ENCODE results near the gene CTNNA1.
"Not testable (repeated sequence)": the region's sequence is repeated elsewhere in the genome, so short reads cannot be mapped to it uniquely, and the experiment has no call there.

The CTNNA1 gene

GRCh38 chr5:138831703-138832102 lies 78.5 kb downstream of the CTNNA1 start:
- in situ Hi-C loops (cut with MboI; ENCODE audit: low pct_unique_long_range_greater_than_20kb, low sequenced_read_pairs, unreplicated experiment): no loop called here
- no peak for TF ChIP-seq CTCF (IDR thresholded peaks at IDR 0.05; ENCODE audit: extremely low read depth, insufficient read depth, missing control alignments)
- DNase-seq (ENCODE audit: low spot score): no peak

- TF ChIP-seq CTCF (IDR thresholded peaks at IDR 0.05; ENCODE audit: extremely low read depth, insufficient read depth, missing control alignments): no peak
- in situ Hi-C loops (cut with MboI; ENCODE audit: low pct_unique_long_range_greater_than_20kb, low sequenced_read_pairs, unreplicated experiment): no loop called here
- no peak for DNase-seq (ENCODE audit: low spot score)
These were observed 79.0 kb downstream of the CTNNA1 start for GRCh38 chr5:138832218-138832617.

- in situ Hi-C loops (cut with MboI; ENCODE audit: low pct_unique_long_range_greater_than_20kb, low sequenced_read_pairs, unreplicated experiment): no loop called here
- TF ChIP-seq CTCF (IDR thresholded peaks at IDR 0.05; ENCODE audit: extremely low read depth, insufficient read depth, missing control alignments): no peak
- DNase-seq (ENCODE audit: low spot score): no peak
These were observed 79.9 kb downstream of the CTNNA1 start for GRCh38 chr5:138833080-138833479.

GRCh38 chr5:138833726-138834480 lies 80.7 kb downstream of the CTNNA1 start:
- no peak for TF ChIP-seq CTCF (IDR thresholded peaks at IDR 0.05; ENCODE audit: extremely low read depth, insufficient read depth, missing control alignments)
- in situ Hi-C loops (cut with MboI; ENCODE audit: low pct_unique_long_range_greater_than_20kb, low sequenced_read_pairs, unreplicated experiment): no loop called here
- no peak for DNase-seq (ENCODE audit: low spot score)

GRCh38 chr5:138834853-138835252 lies 81.6 kb downstream of the CTNNA1 start:
- DNase-seq (ENCODE audit: low spot score); in situ Hi-C loops (cut with MboI; ENCODE audit: low pct_unique_long_range_greater_than_20kb, low sequenced_read_pairs, unreplicated experiment): not testable (repeated sequence)

GRCh38 chr5:138837160-138837559 lies 83.9 kb downstream of the CTNNA1 start:
- DNase-seq (ENCODE audit: low spot score): no peak
- in situ Hi-C loops (cut with MboI; ENCODE audit: low pct_unique_long_range_greater_than_20kb, low sequenced_read_pairs, unreplicated experiment): no loop called here
- no peak for TF ChIP-seq CTCF (IDR thresholded peaks at IDR 0.05; ENCODE audit: extremely low read depth, insufficient read depth, missing control alignments)

GRCh38 chr5:138840103-138840502 lies 86.9 kb downstream of the CTNNA1 start:
- DNase-seq (ENCODE audit: low spot score): no peak
- TF ChIP-seq CTCF (IDR thresholded peaks at IDR 0.05; ENCODE audit: extremely low read depth, insufficient read depth, missing control alignments): no peak
- in situ Hi-C loops (cut with MboI; ENCODE audit: low pct_unique_long_range_greater_than_20kb, low sequenced_read_pairs, unreplicated experiment): no loop called here

Measured in GM13977 (cell line).